ENCODE data around the gene C6orf120.
A peak's percentile ranks its signal among the peaks of the same experiment; 100 is the strongest.

C6orf120 gene

DNA sequence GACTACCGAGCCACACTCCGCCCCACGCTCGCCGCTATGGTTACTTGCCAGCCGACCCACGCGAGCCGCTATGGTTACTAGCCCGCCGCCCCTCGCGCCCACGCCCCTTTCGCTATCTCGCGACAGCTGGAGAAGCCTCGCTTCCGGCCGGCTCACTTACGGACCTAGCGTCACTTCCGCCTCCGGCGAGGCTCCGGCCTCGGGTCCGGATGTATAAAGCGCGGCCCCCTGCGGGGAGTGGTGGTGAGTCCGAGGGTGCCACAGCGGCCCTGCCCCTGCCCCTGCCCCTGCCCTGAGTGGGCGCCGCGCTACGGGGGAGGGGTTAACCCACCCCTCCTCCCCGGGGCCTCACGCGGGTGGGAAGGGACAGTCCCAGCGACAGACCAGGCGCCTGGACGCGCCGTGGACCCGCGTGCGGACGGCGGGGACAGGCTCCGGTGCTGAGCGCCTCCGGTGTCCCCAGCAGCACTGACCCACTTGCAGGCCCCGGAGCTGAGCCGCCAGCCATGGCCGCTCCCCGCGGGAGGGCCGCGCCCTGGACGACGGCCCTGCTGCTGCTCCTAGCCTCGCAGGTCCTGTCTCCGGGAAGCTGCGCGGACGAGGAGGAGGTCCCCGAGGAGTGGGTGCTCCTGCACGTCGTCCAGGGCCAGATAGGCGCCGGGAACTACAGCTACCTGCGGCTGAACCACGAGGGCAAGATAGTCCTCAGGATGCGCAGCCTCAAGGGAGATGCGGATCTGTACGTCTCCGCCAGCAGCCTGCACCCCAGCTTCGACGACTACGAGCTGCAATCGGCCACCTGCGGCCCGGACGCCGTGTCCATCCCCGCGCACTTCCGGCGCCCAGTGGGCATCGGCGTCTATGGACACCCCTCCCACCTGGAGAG lies at the start of gene C6orf120, which contains the start of gene WDR27:
C6orf120 (plus strand) TSS at position 173 of the 886 bp plus-strand sequence; CDS start at position 507, 334 bp downstream.
WDR27 (minus strand) TSS at position 76 of the 886 bp plus-strand sequence. CDS start 13,024 bp downstream, outside the sequence.
- H3K36me3 Mint-ChIP-seq = peaks cover 13% of the 10 kb centered on the region
- H3K27me3 Mint-ChIP-seq = no peaks in the 10 kb centered on the region

DNA sequence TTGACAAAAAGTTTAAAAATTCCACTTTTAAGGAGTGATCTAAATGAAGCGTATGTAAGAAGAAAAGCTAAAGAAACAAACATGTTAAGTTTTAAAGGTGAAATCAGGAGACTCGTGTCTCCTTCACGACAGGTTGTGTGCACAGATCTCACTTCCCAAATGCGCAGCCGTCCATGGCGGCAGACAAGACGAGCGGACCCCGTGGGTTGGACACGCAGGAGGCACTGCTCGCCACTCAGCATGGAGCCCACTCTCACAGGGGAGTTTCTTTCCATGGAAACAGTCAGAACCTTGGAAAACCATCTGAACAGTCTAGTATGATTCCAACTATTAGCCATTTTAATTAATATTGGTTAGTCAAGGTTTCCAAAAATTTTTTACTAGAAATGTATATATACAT lies 49.0 kb upstream of the C6orf120 start:
- no peak overlapping the region for H3K27ac Mint-ChIP-seq
- no peaks in the 10 kb centered on the region for H3K9me3 Mint-ChIP-seq
- peaks cover 8% of the 10 kb centered on the region for H3K36me3 Mint-ChIP-seq
- H3K27me3 Mint-ChIP-seq = no peaks in the 10 kb centered on the region
- H3K4me3 Mint-ChIP-seq = no peak overlapping the region
- peaks cover 16% of the 10 kb centered on the region for H3K4me1 Mint-ChIP-seq

More for the DNA sequence above, at the start of gene C6orf120, which contains the start of gene WDR27:
- Mint-ChIP-seq H3K27ac (peak within 1 kb of the TSS; percentile 91), H3K9me3 (no peaks in the 10 kb centered on the region), H3K4me1 (peaks cover 57% of the 10 kb centered on the region), H3K4me3 (peak within 1 kb of the TSS; percentile 92)

- H3K9me3 Mint-ChIP-seq = no peaks in the 10 kb centered on the region
- peak overlapping the region; percentile 91 for H3K4me3 Mint-ChIP-seq
- H3K36me3 Mint-ChIP-seq = peaks cover 9% of the 10 kb centered on the region
- H3K27ac Mint-ChIP-seq = peak overlapping the region; percentile 51
- peaks cover 16% of the 10 kb centered on the region for H3K4me1 Mint-ChIP-seq
- H3K27me3 Mint-ChIP-seq = no peaks in the 10 kb centered on the region
These were observed 48.2 kb upstream of the C6orf120 start for GRCh38 chr6:169653691-169654090.

GRCh38 chr6:169654598-169655391 lies 47.1 kb upstream of the C6orf120 start:
- no peaks in the 10 kb centered on the region for H3K9me3 Mint-ChIP-seq
- H3K36me3 Mint-ChIP-seq = peaks cover 10% of the 10 kb centered on the region
- peaks cover 16% of the 10 kb centered on the region for H3K4me1 Mint-ChIP-seq
- H3K27ac Mint-ChIP-seq = peak overlapping the region; percentile 90
- H3K27me3 Mint-ChIP-seq = no peaks in the 10 kb centered on the region
- H3K4me3 Mint-ChIP-seq = peak overlapping the region; percentile 91

DNA sequence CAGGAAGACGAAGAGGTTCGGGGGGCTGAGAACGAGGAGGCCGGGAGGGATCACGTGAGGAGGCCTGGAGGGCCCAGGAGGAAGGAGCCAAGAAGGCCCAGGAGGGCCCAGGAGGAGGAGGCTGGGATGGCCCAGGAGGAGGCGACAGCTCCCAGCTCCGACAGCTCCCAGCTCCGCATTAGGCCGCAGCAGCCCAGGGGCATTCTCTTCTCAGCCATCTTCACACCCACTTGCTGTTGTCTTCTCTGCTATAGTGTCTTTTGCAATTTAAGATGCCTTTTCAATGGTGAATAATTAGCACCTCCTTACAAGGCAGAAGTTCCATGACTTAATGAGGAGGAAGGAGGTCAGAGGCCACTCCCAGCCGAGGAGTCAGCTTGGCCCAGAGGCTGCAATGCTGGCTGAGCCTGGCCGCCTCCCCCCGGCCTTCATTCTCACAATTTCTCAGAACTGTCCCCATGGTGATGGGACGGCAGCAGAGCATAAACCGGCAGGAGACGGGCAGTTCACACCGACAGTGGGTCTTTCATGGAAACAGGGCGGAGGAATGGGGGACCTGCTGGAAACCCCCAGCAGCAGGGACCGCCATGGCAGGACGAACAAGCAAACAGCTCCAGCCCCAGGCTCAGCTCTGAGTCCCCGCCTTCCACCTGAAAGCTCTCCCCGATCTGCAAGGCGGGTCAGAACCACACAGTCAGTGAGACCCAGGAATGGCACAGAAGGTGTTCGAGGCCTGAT lies 45.2 kb upstream of the C6orf120 start:
- H3K27ac Mint-ChIP-seq = no peak overlapping the region
- H3K27me3 Mint-ChIP-seq = no peaks in the 10 kb centered on the region
- H3K4me3 Mint-ChIP-seq = no peak overlapping the region
- H3K9me3 Mint-ChIP-seq = no peaks in the 10 kb centered on the region
- peaks cover 16% of the 10 kb centered on the region for H3K4me1 Mint-ChIP-seq
- peaks cover 11% of the 10 kb centered on the region for H3K36me3 Mint-ChIP-seq

- H3K36me3 Mint-ChIP-seq = peaks cover 10% of the 10 kb centered on the region
- no peaks in the 10 kb centered on the region for H3K27me3 Mint-ChIP-seq
- H3K4me3 Mint-ChIP-seq = no peak overlapping the region
- H3K4me1 Mint-ChIP-seq = peaks cover 16% of the 10 kb centered on the region
- no peaks in the 10 kb centered on the region for H3K9me3 Mint-ChIP-seq
- H3K27ac Mint-ChIP-seq = no peak overlapping the region
These were observed 44.7 kb upstream of the C6orf120 start for GRCh38 chr6:169657284-169657610.

GRCh38 chr6:169659820-169660610 lies 41.9 kb upstream of the C6orf120 start:
- Mint-ChIP-seq H3K9me3 (no peaks in the 10 kb centered on the region), H3K36me3 (peaks cover 18% of the 10 kb centered on the region), H3K4me3 (no peak overlapping the region), H3K27me3 (no peaks in the 10 kb centered on the region), H3K27ac (no peak overlapping the region), H3K4me1 (peaks cover 4% of the 10 kb centered on the region)

GRCh38 chr6:169660751-169661390 lies 41.1 kb upstream of the C6orf120 start:
- no peak overlapping the region for H3K27ac Mint-ChIP-seq
- no peaks in the 10 kb centered on the region for H3K4me1 Mint-ChIP-seq
- no peak overlapping the region for H3K4me3 Mint-ChIP-seq
- H3K9me3 Mint-ChIP-seq = no peaks in the 10 kb centered on the region
- H3K36me3 Mint-ChIP-seq = peaks cover 18% of the 10 kb centered on the region
- H3K27me3 Mint-ChIP-seq = no peaks in the 10 kb centered on the region

DNA sequence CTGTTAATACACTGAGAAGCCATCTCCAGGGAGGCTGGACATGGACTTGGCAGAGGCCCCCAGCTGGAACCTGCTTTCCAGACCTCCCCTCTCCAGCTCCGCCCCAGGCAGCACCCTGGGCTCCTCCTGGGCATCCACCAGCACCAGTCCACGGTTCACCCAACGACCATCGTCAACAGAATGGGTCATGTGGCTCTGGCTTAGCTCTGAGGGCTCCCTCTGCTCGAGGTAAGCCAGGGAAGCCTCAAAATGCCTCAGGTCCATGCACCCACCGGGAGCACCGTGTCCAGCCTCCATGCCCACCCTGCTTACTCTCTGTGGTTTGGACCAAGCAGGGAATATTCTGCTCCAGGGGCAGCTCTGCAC lies 40.6 kb upstream of the C6orf120 start:
- H3K27ac Mint-ChIP-seq = no peak overlapping the region
- H3K4me1 Mint-ChIP-seq = no peaks in the 10 kb centered on the region
- no peaks in the 10 kb centered on the region for H3K9me3 Mint-ChIP-seq
- H3K4me3 Mint-ChIP-seq = no peak overlapping the region
- no peaks in the 10 kb centered on the region for H3K27me3 Mint-ChIP-seq
- peaks cover 18% of the 10 kb centered on the region for H3K36me3 Mint-ChIP-seq

DNA sequence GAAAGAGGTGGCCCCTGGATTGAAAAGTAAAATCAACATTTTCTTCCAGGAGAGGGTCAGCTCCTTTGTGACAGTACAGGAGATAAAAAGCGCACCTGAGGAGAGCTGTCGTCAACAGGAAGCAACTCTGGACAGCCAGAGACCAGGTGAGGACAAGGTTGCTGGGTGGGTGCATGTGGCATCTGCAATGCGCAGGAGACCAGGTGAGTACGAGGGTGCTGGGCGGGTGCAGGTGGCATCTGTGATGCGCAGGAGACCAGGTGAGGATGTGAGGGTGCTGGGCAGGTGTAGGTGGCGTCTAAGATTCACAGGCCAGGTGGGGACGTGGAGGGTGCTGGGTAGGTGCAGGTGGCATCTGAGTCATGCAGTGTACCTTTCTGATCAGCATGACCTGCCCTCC lies 38.5 kb upstream of the C6orf120 start:
- Mint-ChIP-seq H3K36me3 (peaks cover 16% of the 10 kb centered on the region), H3K27me3 (no peaks in the 10 kb centered on the region), H3K4me1 (no peaks in the 10 kb centered on the region), H3K9me3 (no peaks in the 10 kb centered on the region), H3K27ac (no peak overlapping the region), H3K4me3 (no peak overlapping the region)

DNA sequence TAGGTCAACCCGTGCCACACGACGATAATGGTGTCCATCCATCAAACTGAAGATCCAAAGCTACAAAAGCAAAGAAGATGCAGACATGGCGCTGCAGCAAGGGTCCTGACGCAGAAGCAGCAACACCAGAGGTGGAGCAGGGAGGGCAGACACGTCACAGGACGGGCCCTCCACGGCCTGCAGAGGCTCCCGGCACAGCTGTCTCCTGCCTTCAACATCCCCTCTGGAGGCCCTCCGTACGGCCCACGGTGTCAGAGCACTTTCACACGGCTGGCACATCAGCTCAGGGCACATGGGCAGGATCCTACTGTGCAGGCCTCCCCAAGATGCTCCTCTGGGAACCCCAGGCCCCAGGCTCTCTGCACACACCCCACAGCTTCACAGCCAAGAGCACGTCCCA lies 37.7 kb upstream of the C6orf120 start:
- H3K27ac Mint-ChIP-seq = no peak overlapping the region
- H3K4me3 Mint-ChIP-seq = no peak overlapping the region
- peaks cover 16% of the 10 kb centered on the region for H3K36me3 Mint-ChIP-seq
- H3K9me3 Mint-ChIP-seq = no peaks in the 10 kb centered on the region
- H3K4me1 Mint-ChIP-seq = peaks cover 1% of the 10 kb centered on the region
- H3K27me3 Mint-ChIP-seq = no peaks in the 10 kb centered on the region

DNA sequence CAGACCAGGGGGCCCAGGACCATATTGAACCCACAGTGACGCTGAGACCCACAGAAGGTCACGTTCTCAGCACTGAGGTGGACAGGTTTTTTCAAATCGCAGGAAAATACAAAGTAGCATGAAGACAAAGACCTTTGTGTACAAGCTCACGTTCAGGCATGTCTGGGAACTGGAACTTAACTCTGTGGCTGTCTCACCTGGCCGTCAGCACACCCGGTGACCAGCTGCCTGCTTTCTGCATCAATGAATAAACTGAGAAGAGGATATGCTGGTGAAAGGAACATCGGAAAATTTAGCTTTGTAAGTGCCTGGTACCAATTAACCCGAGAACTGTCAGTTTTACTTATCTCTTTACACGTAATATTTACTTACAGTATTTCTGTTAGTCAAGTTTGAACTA lies 36.6 kb upstream of the C6orf120 start:
- Mint-ChIP-seq H3K9me3 (no peaks in the 10 kb centered on the region), H3K27ac (no peak overlapping the region), H3K4me3 (no peak overlapping the region), H3K27me3 (no peaks in the 10 kb centered on the region), H3K4me1 (peaks cover 9% of the 10 kb centered on the region), H3K36me3 (peaks cover 14% of the 10 kb centered on the region)

DNA sequence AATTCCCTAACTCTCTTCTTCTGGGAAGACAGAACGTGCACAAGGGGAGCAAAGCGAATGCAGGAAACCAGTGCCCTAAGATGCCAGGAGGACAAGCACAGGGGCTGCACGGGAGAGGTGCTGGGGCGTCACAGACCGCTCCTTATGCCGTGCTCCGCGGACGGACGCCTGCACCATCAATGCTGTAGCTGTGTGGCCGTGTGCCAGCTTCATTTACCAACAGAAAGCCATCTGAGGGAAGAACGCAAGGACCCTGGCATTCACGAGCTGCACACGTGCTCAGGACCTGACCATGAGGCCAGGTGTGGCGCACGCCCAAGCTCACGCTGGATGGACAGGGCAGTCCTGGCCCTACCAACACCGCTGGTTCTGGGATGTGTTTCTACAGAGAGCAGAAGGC lies 35.5 kb upstream of the C6orf120 start:
- peaks cover 9% of the 10 kb centered on the region for H3K4me1 Mint-ChIP-seq
- H3K27me3 Mint-ChIP-seq = no peaks in the 10 kb centered on the region
- H3K9me3 Mint-ChIP-seq = no peaks in the 10 kb centered on the region
- H3K4me3 Mint-ChIP-seq = no peak overlapping the region
- no peak overlapping the region for H3K27ac Mint-ChIP-seq
- peaks cover 12% of the 10 kb centered on the region for H3K36me3 Mint-ChIP-seq

- Mint-ChIP-seq H3K36me3 (peaks cover 12% of the 10 kb centered on the region), H3K27me3 (no peaks in the 10 kb centered on the region), H3K9me3 (no peaks in the 10 kb centered on the region), H3K4me1 (peaks cover 9% of the 10 kb centered on the region), H3K27ac (no peak overlapping the region), H3K4me3 (no peak overlapping the region)
These were observed 34.2 kb upstream of the C6orf120 start for GRCh38 chr6:169667716-169668115.
